GM21360 (cell line): ENCODE measurements around the gene ATF6.
A peak's percentile ranks its signal among the peaks of the same experiment; 100 is the strongest.
"Not testable (repeated sequence)": the region's sequence is repeated elsewhere in the genome, so short reads cannot be mapped to it uniquely, and the experiment has no call there.

ENCODE experiments used
- ATAC-seq: cut with Tn5 transposase; IDR thresholded peaks from one replicate; pipeline ENCODE4 v1.9.1; 2021; ENCODE audit warnings: mild to moderate bottlenecking, moderate library complexity; ENCODE audit not compliant: unreplicated experiment

The ATF6 gene

GRCh38 chr1:161731981-161732718 lies 34.0 kb upstream of the ATF6 start:
- no peak for ATAC-seq

GRCh38 chr1:161733526-161733925 lies 32.6 kb upstream of the ATF6 start:
- no peak for ATAC-seq

GRCh38 chr1:161735837-161736236 lies 30.3 kb upstream of the ATF6 start:
- no peak for ATAC-seq

- no peak for ATAC-seq
These were observed 29.7 kb upstream of the ATF6 start for GRCh38 chr1:161736335-161736969.

- ATAC-seq, result no peak
These were observed 28.5 kb upstream of the ATF6 start for GRCh38 chr1:161737625-161738024.

- ATAC-seq, result no peak
These were observed 27.4 kb upstream of the ATF6 start for GRCh38 chr1:161738627-161739287.

GRCh38 chr1:161739865-161740566 lies 26.1 kb upstream of the ATF6 start:
- no peak for ATAC-seq

GRCh38 chr1:161740921-161741320 lies 25.2 kb upstream of the ATF6 start:
- ATAC-seq, result no peak

GRCh38 chr1:161743231-161743630 lies 22.9 kb upstream of the ATF6 start:
- no peak for ATAC-seq

- no peak for ATAC-seq
These were observed 18.3 kb upstream of the ATF6 start for GRCh38 chr1:161747801-161748200.

- peak; percentile 91 for ATAC-seq
These were observed 16.4 kb upstream of the ATF6 start, which contains the start of gene DUSP12 for GRCh38 chr1:161749509-161750407. Gene DUSP12 (plus strand): TSS chr1:161749786. CDS start chr1:161749802, 16 bp downstream.

- no peak for ATAC-seq
These were observed 2.5 kb upstream of the ATF6 start for GRCh38 chr1:161763522-161764098.

GRCh38 chr1:161768461-161768860 lies 2.3 kb downstream of the ATF6 start:
- no peak for ATAC-seq

- no peak for ATAC-seq
These were observed 3.0 kb downstream of the ATF6 start for GRCh38 chr1:161768986-161769672.

GRCh38 chr1:161769673-161770045 lies 3.5 kb downstream of the ATF6 start:
- not testable (repeated sequence) for ATAC-seq

- ATAC-seq, result no peak
These were observed 4.1 kb downstream of the ATF6 start for GRCh38 chr1:161770250-161770649.

- no peak for ATAC-seq
These were observed 5.0 kb downstream of the ATF6 start for GRCh38 chr1:161771161-161771560.

- ATAC-seq, result no peak
These were observed 5.9 kb downstream of the ATF6 start for GRCh38 chr1:161771973-161772372.

- no peak for ATAC-seq
These were observed 6.3 kb downstream of the ATF6 start for GRCh38 chr1:161772397-161772796.
